ENCODE data around the gene TMEM138.

TMEM138 gene

DNA sequence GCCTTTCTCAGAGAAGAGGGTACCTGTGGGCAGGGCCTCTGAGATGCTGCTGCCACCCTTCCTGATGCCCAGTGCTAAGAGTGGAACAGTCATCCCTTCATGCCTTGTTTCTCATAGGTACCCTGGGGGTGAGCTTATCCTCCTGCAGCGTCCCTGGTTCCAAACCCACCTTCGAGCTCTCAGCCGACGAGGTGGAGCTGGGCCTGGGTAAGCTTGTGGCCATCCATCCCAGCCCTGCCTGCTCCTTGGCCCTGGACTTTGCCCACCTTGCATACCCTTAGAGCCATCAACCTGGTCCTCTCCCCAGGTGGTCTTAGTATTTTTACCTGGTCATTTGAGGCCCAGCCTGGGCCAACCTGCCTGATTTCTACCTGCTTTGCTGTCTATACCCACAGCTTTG is 20.5 kb upstream of the TMEM138 start:
- FAIRE-seq (no peak), DNase-seq (ENCODE audit: low spot score) (no peak)

DNA sequence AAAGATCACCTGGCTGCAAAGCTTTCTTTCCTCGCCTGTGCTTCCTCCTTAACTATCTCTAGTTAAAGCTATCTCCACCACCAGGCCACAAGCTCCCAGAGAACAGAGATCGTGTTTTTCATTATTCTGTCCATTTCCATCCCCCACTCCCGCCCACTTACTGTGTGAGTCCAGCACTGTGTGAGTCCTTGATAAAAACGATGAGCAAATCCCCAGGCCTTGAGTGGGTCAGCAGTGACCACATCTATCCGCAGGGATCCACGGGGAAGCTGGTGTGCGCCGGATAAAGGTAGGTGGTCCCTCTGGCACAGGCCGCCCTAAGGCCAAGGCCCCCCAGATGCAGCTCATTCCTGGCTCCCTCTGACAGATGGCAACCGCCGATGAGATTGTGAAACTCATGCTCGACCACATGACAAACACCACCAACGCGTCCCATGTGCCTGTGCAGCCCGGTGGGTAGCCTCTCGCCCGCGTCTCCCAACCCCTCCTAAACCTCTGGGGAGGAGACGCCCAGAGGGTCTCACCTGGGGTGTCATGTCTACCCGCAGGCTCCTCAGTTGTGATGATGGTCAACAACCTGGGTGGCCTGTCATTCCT is 19.9 kb upstream of the TMEM138 start:
- no peak for FAIRE-seq
- DNase-seq (ENCODE audit: low spot score): no peak

DNA sequence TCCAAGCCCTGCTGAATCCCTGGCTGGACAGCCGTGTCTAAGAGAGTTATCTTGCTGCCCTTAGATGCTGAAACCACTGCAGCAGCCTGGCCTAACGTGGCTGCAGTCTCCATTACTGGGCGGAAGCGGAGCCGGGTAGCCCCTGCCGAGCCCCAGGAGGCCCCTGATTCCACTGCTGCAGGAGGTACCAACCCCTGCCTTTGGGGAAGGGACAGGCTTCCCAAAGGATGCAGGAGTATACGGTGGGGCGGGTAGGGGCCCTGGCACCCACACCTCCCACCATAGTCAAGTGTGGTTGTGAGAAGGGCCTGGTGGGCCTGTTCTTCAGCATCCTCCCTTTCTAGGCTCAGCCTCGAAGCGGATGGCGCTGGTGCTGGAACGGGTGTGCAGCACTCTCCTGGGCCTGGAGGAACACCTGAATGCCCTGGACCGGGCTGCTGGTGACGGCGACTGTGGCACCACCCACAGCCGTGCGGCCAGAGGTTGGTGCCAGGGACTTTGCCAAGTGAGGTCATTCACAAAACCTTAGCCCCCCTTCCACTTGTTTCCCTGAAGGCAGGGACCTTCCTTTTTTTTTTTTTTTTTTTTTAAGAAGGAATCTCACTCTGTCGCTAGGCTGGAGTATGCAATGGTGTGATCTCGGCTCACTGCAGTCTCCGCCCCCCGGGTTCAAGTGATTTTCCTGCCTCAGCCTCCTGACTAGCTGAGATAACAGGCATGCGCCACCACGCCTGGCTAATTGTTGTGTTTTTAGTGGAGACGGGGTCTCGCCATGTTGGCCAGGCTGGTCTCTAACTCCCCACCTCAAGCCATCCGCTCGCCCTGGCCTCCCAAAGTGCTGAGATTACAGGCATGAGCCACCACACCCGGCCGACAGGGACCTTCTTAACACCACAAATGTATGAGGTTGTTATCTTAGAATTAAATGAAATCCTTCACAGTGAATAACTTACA is 18.1 kb upstream of the TMEM138 start:
- no peak for DNase-seq (ENCODE audit: low spot score)
- FAIRE-seq: no peak

DNA sequence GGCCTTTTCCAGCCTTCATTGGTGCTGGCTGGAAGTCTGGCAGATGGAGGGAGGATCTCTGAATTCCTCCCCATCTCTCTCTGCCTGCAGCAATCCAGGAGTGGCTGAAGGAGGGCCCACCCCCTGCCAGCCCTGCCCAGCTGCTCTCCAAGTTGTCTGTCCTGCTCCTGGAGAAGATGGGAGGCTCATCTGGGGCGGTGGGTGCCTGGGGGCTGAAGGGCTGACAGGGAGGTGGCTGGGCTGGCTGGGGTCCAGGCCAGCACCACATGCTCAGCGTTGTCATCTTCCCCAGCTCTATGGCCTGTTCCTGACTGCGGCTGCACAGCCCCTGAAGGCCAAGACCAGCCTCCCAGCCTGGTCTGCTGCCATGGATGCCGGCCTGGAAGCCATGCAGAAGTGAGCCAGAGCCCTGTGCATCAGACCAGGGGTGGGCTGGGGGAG is 17.0 kb upstream of the TMEM138 start:
- FAIRE-seq (no peak), DNase-seq (ENCODE audit: low spot score) (no peak)

DNA sequence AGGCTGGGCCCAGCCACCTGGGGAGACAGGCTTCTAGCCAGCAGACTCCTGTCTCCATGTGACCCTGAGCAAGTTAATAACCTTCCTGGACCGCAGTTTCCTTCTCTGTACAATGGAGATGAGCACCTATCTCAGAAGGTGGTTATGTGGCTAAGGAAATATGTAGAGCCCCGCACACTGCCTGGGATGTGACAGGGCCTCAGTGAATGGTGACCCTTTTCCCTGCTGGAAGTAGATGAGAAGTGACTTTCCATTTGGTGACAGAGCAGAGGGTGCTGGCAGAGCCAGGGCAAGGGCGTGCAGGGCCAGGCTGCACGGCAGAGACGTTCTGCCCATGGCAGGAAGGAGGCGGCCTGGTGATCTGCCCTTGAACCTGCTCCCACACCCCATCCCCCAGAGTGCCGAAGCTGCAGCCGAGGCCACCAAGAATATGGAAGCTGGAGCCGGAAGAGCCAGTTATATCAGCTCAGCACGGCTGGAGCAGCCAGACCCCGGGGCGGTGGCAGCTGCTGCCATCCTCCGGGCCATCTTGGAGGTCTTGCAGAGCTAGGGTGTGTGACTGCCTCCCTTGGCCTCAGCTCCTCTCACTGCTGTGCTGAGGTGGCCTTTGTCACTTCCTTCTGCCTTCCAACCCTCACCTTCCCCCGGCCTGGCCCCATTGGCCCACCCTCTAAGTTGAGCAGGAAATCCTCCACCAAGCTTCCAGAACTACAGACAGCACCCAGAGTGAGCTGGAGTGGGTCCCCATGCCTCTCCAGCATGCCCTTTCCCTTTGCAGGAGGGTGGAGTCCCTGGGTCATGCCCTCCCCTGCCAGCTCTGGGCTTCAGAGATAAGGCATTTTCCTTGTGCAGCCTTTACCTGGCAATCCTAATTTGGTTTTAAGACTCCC is 16.0 kb upstream of the TMEM138 start:
- FAIRE-seq (no peak), DNase-seq (ENCODE audit: low spot score) (no peak)

DNA sequence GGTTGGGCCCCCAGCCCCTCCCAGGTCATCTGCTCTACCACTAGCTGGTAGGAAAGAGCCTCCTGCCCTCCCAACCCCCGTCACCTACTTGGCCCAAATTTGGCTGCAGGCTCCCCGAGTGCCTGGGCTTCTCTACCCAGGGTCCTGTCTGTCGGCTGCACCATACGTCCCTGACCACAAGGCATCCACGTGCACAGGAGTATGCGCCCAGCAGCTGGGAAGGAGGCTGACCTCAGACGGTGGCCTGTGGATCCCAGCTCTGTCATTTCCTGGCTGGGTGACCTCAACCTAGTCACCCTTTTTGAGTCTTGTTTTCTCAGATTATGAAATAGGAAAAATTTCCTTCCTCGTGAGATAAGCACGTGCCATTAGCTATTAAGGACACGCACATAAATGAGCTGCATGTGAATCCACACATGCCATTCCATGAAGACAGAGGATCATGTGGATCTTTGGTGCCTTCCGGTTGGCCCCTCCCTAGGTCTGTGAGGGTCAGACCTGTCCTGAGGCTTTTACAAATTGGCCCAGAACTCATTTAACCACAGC is 14.2 kb upstream of the TMEM138 start:
- DNase-seq (ENCODE audit: low spot score) (no peak), FAIRE-seq (no peak)

DNA sequence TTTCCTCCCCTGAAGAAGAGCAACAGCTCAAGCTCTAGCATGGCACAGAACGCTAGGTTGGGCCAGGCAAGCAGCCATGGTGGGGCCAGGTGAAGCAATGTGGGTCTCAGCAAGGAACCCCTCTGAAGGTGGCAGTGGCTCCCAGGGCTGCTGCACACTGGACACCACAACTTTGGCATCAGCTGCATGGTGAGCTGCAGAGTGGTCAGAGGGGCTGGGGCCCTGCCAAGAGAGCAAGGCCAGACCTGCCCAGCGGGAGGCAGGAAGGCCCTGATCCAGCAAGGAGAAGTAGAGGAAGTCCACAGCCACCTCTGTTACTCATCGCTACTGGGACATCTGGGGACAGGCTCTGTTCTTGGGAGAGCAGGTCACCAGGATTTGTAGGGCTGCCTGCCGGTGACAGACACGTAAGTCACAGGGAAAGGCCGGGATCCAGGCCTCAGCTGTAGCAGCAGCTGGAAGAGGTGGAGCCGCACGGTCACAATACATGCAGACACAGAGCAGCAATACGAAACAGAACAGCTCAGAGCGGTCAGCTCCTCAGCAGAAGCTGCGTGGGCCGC is 12.9 kb upstream of the TMEM138 start:
- FAIRE-seq (no peak), DNase-seq (ENCODE audit: low spot score) (no peak)

DNA sequence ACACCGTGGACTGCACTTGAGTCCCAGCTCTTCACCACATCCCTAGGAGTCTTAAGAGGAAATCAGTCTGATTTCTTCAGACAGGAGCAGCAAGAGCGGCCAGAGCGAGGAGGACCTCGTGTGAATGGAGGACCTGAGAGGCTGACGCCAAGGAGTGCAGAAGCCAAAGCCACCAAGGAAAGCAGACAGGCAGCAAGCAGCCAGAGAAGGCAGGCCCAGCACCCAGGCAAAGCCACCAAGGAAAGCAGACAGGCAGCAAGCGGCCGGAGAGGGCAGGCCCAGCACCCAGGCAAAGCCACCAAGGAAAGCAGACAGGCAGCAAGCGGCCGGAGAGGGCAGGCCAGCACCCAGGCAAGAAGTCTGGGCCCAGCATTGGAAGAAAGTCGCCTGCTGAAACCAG is 12.3 kb upstream of the TMEM138 start:
- no peak for FAIRE-seq
- no peak for DNase-seq (ENCODE audit: low spot score)

DNA sequence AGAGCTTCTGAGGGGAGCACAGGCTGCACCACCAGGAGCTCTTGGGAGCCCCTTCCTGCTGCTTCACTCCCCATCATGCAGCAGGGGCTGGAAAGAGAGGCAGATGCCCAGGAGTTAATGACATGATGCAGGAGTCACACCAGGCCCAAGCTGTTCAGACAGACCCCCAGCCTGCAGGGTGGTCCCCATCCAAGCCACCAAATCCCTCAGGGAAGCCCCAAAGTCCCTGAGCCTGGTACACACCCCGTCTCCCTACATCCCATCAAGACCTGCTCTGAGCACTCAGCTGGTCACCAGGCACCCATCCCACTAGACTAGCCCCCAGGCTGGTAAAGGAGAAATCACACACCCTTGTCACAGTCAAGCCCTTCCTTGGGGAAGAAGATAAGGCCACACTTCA is 11.8 kb upstream of the TMEM138 start:
- no peak for FAIRE-seq

DNA sequence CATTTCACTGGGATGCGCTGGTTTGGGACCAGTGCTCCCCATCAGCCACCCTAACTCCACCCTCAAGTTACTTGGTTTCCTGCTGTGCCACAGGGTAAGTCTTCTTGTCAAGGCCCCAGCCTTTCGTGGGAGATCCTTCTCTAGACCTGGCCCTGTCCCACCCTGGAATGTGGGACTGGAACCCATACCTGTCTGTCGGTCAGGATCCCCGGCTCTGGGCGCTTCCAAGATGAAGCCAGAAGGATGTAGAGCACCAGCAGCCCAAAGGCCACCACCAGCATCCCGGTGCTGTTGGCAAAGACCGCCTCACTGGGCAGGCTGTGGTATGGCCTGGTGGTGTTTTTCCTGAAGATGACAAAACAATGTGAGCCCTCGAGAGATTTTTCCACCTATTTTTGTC is 11.4 kb upstream of the TMEM138 start:
- FAIRE-seq: no peak
- DNase-seq (ENCODE audit: low spot score): no peak

More for the DNA sequence above, 11.8 kb upstream of the TMEM138 start:
- no peak for DNase-seq (ENCODE audit: low spot score)

DNA sequence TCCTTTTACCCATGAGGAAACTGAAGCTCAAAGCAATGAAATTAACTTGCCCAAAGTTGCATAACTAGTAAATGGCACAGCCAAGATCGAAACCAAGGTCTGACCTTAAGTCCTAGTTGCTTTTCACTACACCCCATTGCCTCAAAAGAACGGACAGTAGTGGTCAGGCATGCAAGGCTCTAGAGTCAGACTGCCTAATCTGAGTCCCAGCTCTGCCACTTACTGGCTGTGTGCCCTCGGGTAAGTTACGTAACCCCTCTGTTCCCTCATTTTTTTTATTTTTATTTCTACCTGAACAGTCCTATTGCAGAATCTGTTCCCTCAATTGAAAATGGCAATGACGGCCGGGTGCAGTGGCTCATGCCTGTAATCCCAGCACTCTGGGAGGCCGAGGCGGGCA is 10.1 kb upstream of the TMEM138 start:
- DNase-seq (ENCODE audit: low spot score) (no peak), FAIRE-seq (no peak)

DNA sequence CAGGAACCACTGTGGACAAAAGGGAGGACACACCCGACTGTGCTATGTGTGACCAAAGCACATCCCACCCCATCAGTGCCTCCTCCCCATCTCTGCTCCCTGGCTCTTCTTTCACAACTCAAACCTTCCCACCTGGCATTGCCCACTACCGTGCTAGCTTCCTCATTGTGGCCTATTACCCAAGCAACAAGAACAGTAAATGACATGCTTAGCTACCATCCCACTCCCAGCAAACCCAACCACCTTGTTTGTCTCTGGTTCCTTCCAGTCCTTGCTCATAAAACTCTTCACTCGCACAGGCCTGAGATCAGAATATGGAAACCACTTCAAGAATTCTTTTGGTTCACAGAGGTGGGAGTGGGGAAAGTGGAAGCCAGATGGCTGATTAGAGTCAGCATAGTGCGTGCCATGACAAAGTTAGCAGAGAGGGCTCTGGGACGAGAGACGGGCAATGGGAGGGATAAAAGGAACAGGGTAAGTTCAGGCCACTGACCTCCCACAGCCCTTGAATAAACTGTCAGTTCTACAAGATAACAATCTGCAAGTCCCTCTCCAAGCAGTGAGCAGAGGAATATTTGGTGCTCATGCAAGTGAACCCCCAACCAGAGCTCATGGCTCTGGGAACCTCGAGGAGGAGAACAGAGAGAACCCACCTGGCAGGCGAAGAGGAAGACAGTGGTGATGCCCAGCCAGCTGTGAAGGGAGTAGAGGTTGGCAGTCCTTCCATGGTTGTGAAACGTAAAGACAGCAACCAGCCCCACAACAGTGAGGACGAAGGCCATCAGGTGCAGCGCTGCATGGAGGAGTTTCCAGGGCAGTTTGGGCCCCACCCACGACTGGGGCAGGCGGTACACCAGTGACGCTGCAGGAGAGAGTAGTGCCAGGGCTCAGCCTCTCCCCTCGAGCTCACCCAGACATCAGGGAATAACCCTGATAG is 8.8 kb upstream of the TMEM138 start:
- FAIRE-seq (no peak), DNase-seq (ENCODE audit: low spot score) (no peak)

DNA sequence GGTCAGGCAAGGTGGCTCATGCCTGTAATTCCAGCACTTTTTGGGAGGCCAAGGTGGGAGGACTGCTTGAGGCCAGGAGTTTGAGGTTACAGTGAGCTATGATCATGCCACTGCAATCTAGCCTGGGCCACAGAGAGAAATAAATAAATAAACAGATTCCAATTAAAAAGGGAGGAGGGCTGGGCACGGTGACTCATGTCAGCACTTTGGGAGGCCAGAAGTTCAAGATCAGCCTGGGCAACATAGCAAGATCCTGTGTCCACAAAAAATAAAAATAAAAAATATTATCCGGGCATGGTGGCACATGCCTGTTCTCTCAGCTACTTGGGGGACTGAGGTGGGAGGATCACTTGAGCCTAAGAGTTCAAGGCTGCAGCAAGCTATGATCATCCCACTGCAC is 8.0 kb upstream of the TMEM138 start:
- DNase-seq (ENCODE audit: low spot score): no peak
- FAIRE-seq: no peak

DNA sequence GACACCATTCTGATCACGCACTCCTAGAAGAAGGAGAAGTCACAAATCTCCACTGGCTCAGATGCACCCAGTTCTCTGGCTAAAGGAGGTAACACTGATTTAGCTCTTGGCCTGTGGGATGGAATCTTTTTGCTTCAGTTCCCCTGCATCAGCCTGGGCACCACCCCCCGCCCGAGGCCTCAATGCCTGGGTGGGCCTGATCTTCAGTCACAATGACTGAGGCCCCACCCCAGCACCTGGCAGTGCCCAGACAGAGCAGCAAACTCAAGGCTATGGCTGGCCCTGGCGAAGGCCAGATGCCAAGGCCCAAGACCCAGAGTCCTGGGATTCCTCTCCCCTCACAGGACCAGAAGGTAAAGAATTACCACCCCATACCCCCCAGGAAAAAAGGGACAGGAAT is 5.5 kb upstream of the TMEM138 start:
- DNase-seq (ENCODE audit: low spot score): no peak
- no peak for FAIRE-seq

DNA sequence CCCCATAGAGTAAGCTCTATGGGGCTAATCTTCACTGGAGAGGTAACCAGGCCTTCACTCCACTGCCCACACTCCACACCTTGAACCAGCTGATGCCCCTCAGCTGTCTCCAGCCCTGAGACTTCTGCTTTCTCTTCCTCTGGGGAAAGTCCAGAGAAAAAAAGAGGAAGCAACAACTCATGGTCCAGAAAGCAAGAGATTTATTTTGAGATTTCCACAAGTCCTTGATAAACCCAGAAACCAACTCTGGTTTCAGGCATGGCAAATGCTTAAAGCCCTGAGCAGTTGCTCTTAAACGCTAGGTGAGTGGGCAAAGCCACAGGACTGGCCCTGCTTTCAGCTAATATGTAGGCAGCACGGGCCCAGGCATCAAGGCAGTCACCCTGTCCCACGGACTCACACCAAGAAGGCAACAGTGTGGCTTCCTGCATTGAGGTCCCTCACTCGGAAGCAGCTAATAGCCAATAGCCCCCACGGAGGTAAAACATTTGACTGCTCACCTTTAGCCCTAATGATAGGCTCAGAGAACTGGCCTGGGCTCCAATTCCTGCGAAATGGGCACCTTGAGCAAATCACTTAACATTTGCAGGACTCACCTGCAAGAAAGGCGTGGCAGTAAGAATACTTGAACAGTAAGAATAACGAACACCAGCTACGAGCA is 4.8 kb upstream of the TMEM138 start:
- FAIRE-seq: no peak

DNA sequence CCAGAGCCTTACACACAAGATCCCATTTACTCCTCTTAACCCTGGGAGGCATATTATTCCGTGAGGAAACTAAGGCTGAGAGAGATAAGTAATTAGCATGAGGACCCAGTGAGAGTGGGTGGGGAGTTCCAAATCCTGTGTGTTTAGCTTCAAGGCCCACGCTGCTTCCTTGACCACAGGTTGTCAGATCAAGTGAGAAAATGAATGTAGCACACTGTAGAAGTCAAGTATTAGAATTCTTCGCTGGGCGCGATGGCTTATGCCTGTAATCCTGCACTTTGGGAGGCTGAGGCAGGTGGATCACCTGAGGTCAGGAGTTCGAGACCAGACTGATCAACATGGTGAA is 4.3 kb upstream of the TMEM138 start:
- DNase-seq (ENCODE audit: low spot score) (no peak), FAIRE-seq (no peak)

More for the DNA sequence above, 4.8 kb upstream of the TMEM138 start:
- no peak for DNase-seq (ENCODE audit: low spot score)

DNA sequence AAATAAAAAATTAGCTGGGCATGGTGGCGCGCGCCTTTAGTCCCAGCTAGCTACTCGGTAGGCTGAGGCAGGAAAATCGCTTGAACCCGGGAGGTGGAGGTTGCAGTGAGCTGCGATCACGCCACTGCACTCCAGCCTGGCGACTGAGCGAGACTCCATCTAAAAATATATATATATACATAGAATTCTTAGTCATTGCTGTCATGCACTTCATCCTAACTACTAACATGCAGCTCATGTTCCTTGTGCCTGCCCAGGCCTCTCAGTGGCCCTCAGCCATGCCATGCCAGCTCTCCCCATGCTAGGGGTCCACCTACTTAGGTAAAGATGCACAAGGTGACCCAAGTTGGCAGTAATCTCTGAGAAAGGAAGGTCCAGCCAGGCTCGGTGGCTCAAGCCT is 3.6 kb upstream of the TMEM138 start:
- FAIRE-seq: no peak
- DNase-seq (ENCODE audit: low spot score): no peak

DNA sequence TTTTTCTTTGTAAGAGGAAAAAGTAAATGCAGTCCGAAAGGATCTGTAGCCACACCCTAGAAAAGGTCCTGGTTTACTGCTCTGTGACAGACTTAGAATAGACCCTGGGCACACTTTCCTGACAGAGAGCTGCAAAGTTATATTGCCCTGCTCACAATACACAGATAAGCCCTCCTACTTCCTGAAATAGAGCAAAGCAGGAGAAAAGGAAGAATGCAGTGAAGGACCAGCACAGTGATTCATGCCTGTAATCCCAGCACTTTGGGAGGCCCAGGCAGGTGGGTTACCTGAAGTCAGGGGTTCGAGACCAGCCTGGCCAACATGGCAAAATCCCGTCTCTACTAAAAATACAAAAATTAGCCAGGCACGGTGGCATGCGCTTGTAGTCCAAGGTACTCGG is 2.7 kb upstream of the TMEM138 start:
- FAIRE-seq (no peak), DNase-seq (ENCODE audit: low spot score) (no peak)

DNA sequence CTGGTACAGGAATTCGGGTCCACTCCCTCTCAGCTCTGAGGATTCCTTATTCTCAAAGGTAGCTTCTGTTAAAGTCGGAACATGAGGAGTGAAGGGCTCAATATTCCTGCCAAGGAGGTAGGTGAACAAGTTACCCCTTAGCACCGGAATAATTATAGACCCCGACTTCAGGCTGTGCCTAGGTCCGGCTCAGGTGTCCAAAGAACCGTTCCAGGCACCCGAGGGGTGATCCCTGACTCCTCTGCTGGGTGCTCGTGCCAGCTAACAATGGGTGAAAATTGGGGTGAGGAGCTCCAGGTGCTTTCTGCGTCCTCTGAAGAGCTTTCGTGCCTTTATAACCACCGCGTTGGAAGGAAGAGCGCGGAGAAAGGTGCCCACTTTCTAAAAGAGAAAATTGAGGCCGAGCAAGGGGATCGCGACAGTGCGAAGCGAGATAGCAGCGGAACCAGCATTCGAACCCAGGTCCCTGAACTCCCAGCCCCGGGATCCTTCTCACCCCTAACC is 885 bp upstream of the TMEM138 start:
- FAIRE-seq: no peak
- peak; percentile 14 for DNase-seq (ENCODE audit: low spot score)

DNA sequence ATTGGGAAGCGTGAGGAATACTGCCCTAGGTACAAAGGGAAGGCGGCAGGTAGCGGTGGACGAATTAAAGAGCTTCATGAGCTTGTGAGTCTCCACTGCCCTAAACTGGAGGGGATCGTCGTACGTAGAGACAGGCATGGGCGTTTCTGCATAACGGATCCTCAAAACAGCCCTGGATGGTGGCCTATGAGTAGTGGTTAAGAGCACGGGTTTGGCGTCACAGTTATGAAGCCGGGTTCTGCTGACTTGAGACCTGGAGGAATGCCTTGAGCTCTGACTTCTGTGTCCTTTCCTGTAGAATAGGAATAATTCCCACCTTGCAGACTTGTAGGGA is 335 bp downstream of the TMEM138 start:
- no peak for FAIRE-seq
- DNase-seq (ENCODE audit: low spot score): peak; percentile 33
